Mesothelial cell of epicardium (in vitro differentiated cells): ENCODE measurements around the gene RASAL3. TPM values are rescaled to one million over a fixed set of nuclear protein-coding genes. Genes with fewer than 3 reads are reported as not detected.

Experiments
- DNase-seq, 2 experiments: peaks; one replicate each; pipeline ENCODE4 v3.0.0; 2021; ENCODE audit warnings: low spot score in 2 of 2; ENCODE audit not compliant: unreplicated experiment in 2 of 2
- H3K27ac Mint-ChIP-seq: 2 replicates; pipeline ENCODE4 v1.8.0; 2021; ENCODE audit warnings: mixed read lengths
- H3K27me3 Mint-ChIP-seq: 2 replicates; pipeline ENCODE4 v1.8.0; 2021; ENCODE audit warnings: low read depth, mixed read lengths
- H3K36me3 Mint-ChIP-seq: 2 replicates; pipeline ENCODE4 v1.8.0; 2021; ENCODE audit warnings: mixed read lengths
- H3K4me1 Mint-ChIP-seq: 2 replicates; pipeline ENCODE4 v1.8.0; 2021; ENCODE audit warnings: mixed read lengths
- H3K4me3 Mint-ChIP-seq: 2 replicates; pipeline ENCODE4 v1.8.0; 2021; ENCODE audit warnings: mild to moderate bottlenecking, moderate library complexity, mixed read lengths
- H3K9me3 Mint-ChIP-seq: 2 replicates; pipeline ENCODE4 v1.8.0; 2021; ENCODE audit warnings: mixed read lengths
- CTCF ChIP-seq: fragments of 200-600 bp; sonication (generic); IDR thresholded peaks from one replicate; pipeline ENCODE4 v1.5.0; 2021; ENCODE audit warnings: antibody characterized with exemption; ENCODE audit not compliant: unreplicated experiment
- total RNA-seq: library from RNA; stranded (reverse); gene quantifications from 3 replicates; pipeline ENCODE4 v1.2.1, GENCODE V29; 2021

The RASAL3 gene
- total RNA-seq, 1 donor from 2014 or later, result not detected

- H3K27me3 Mint-ChIP-seq, result no peaks in the 10 kb centered on the region
- H3K27ac Mint-ChIP-seq, result no peak overlapping the region
- peaks cover 7% of the 10 kb centered on the region for H3K36me3 Mint-ChIP-seq
These were observed 41.8 kb upstream of the RASAL3 start for GRCh38 chr19:15506074-15506571.

GRCh38 chr19:15502264-15502663 lies 37.9 kb upstream of the RASAL3 start:
- Mint-ChIP-seq H3K27me3 (no peaks in the 10 kb centered on the region), H3K4me1 (no peaks in the 10 kb centered on the region), H3K4me3 (no peak overlapping the region), H3K27ac (no peak overlapping the region), H3K36me3 (peaks cover 5% of the 10 kb centered on the region), H3K9me3 (peaks cover 58% of the 10 kb centered on the region)
- no peak for DNase-seq
- TF ChIP-seq CTCF, result no peak

More at GRCh38 chr19:15506074-15506571, 41.8 kb upstream of the RASAL3 start:
- Mint-ChIP-seq H3K4me3 (no peak overlapping the region), H3K4me1 (no peaks in the 10 kb centered on the region), H3K9me3 (peaks cover 49% of the 10 kb centered on the region)
- no peak for DNase-seq
- TF ChIP-seq CTCF, result no peak

GRCh38 chr19:15501596-15501995 lies 37.3 kb upstream of the RASAL3 start:
- peaks cover 53% of the 10 kb centered on the region for H3K9me3 Mint-ChIP-seq
- no peaks in the 10 kb centered on the region for H3K4me1 Mint-ChIP-seq
- no peak for DNase-seq
- peaks cover 3% of the 10 kb centered on the region for H3K36me3 Mint-ChIP-seq
- H3K27me3 Mint-ChIP-seq, result no peaks in the 10 kb centered on the region
- no peak for TF ChIP-seq CTCF
- H3K4me3 Mint-ChIP-seq, result no peak overlapping the region
- H3K27ac Mint-ChIP-seq, result no peak overlapping the region

- H3K27ac Mint-ChIP-seq, result no peak overlapping the region
- DNase-seq, result no peak
- no peaks in the 10 kb centered on the region for H3K4me1 Mint-ChIP-seq
- TF ChIP-seq CTCF, result no peak
- no peak overlapping the region for H3K4me3 Mint-ChIP-seq
- peaks cover 2% of the 10 kb centered on the region for H3K36me3 Mint-ChIP-seq
- H3K9me3 Mint-ChIP-seq, result peaks cover 45% of the 10 kb centered on the region
- H3K27me3 Mint-ChIP-seq, result no peaks in the 10 kb centered on the region
These were observed 34.6 kb upstream of the RASAL3 start for GRCh38 chr19:15498910-15499309.

GRCh38 chr19:15498156-15498858 lies 34.0 kb upstream of the RASAL3 start:
- Mint-ChIP-seq H3K27me3 (no peaks in the 10 kb centered on the region), H3K4me1 (no peaks in the 10 kb centered on the region), H3K9me3 (peaks cover 47% of the 10 kb centered on the region), H3K4me3 (no peak overlapping the region), H3K36me3 (peaks cover 2% of the 10 kb centered on the region), H3K27ac (no peak overlapping the region)
- TF ChIP-seq CTCF, result no peak
- DNase-seq, result no peak

GRCh38 chr19:15495151-15495550 lies 30.8 kb upstream of the RASAL3 start:
- Mint-ChIP-seq H3K27me3 (no peaks in the 10 kb centered on the region), H3K36me3 (peaks cover 2% of the 10 kb centered on the region), H3K4me3 (no peak overlapping the region), H3K4me1 (no peaks in the 10 kb centered on the region), H3K9me3 (peaks cover 37% of the 10 kb centered on the region), H3K27ac (no peak overlapping the region)
- DNase-seq, result no peak
- TF ChIP-seq CTCF, result no peak
